ENCODE data around the gene MTF1. TPM values are rescaled to one million over a fixed set of nuclear protein-coding genes. Genes with fewer than 3 reads are reported as not detected.
"Not testable (repeated sequence)": the region's sequence is repeated elsewhere in the genome, so short reads cannot be mapped to it uniquely, and the experiment has no call there.

MTF1 gene
- total RNA-seq, 1 donor from 2014 or later = 11.3 TPM

GRCh38 chr1:37782491-37782890, 76.9 kb downstream of the MTF1 start:
- Histone ChIP-seq H3K36me3 (no peaks in the 10 kb centered on the region), H3K4me1 (no peaks in the 10 kb centered on the region), H3K27ac (replicated peaks) (no peak overlapping the region), H3K9me3 (replicated peaks) (no peaks in the 10 kb centered on the region), H3K4me3 (no peak overlapping the region), H3K27me3 (ENCODE audit: low read depth) (peaks cover 84% of the 10 kb centered on the region)
- no peak for TF ChIP-seq CTCF (IDR thresholded peaks at IDR 0.05; ENCODE audit: borderline replicate concordance)
- no peak for DNase-seq
- intact Hi-C loops (cut with micrococcal nuclease) = no loop called here

GRCh38 chr1:37778654-37779053, 80.7 kb downstream of the MTF1 start:
- no peak overlapping the region for H3K4me3 ChIP-seq
- H3K27ac ChIP-seq (replicated peaks) = no peak overlapping the region
- TF ChIP-seq CTCF (IDR thresholded peaks at IDR 0.05; ENCODE audit: borderline replicate concordance) = no peak
- H3K27me3 ChIP-seq (ENCODE audit: low read depth) = peaks cover 72% of the 10 kb centered on the region
- H3K9me3 ChIP-seq (replicated peaks) = no peaks in the 10 kb centered on the region
- no peak for DNase-seq
- no peaks in the 10 kb centered on the region for H3K36me3 ChIP-seq
- H3K4me1 ChIP-seq = no peaks in the 10 kb centered on the region
- intact Hi-C loops (cut with micrococcal nuclease) = no loop called here

- TF ChIP-seq CTCF (IDR thresholded peaks at IDR 0.05; ENCODE audit: borderline replicate concordance) = no peak
- Histone ChIP-seq H3K4me1 (no peaks in the 10 kb centered on the region), H3K27me3 (ENCODE audit: low read depth) (peaks cover 57% of the 10 kb centered on the region), H3K27ac (replicated peaks) (no peak overlapping the region), H3K9me3 (replicated peaks) (no peaks in the 10 kb centered on the region), H3K36me3 (no peaks in the 10 kb centered on the region), H3K4me3 (no peak overlapping the region)
- intact Hi-C loops (cut with micrococcal nuclease) = no loop called here
- no peak for DNase-seq
These were observed 82.4 kb downstream of the MTF1 start for GRCh38 chr1:37776946-37777516.

- H3K36me3 ChIP-seq; H3K9me3 ChIP-seq (replicated peaks); H3K27ac ChIP-seq (replicated peaks); intact Hi-C loops (cut with micrococcal nuclease); DNase-seq; H3K4me1 ChIP-seq; H3K4me3 ChIP-seq: not testable (repeated sequence)
- peaks cover 66% of the 10 kb centered on the region for H3K27me3 ChIP-seq (ENCODE audit: low read depth)
These were observed 88.0 kb downstream of the MTF1 start for GRCh38 chr1:37771440-37771839.

GRCh38 chr1:37767488-37767887, 91.9 kb downstream of the MTF1 start:
- H3K27me3 ChIP-seq (ENCODE audit: low read depth) = peaks cover 84% of the 10 kb centered on the region
- DNase-seq = no peak
- TF ChIP-seq CTCF (IDR thresholded peaks at IDR 0.05; ENCODE audit: borderline replicate concordance) = no peak

GRCh38 chr1:37765916-37766664, 93.3 kb downstream of the MTF1 start:
- Histone ChIP-seq H3K9me3 (replicated peaks) (no peaks in the 10 kb centered on the region), H3K27ac (replicated peaks) (no peak overlapping the region), H3K4me3 (no peak overlapping the region), H3K36me3 (no peaks in the 10 kb centered on the region), H3K4me1 (no peaks in the 10 kb centered on the region), H3K27me3 (ENCODE audit: low read depth) (peaks cover 98% of the 10 kb centered on the region)
- TF ChIP-seq CTCF (IDR thresholded peaks at IDR 0.05; ENCODE audit: borderline replicate concordance) = no peak
- DNase-seq = no peak
- intact Hi-C loops (cut with micrococcal nuclease) = no loop called here

More at GRCh38 chr1:37767488-37767887, 91.9 kb downstream of the MTF1 start:
- no peaks in the 10 kb centered on the region for H3K4me1 ChIP-seq
- H3K4me3 ChIP-seq = no peak overlapping the region
- no peak overlapping the region for H3K27ac ChIP-seq (replicated peaks)
- no peaks in the 10 kb centered on the region for H3K9me3 ChIP-seq (replicated peaks)
- intact Hi-C loops (cut with micrococcal nuclease) = no loop called here
- H3K36me3 ChIP-seq = no peaks in the 10 kb centered on the region

All from left ventricle myocardium inferior (tissue), 1 donor.